Suppressor macrophage treated with lipopolysaccharide for 4 hours (primary cell): ENCODE results near the gene FBXO10.
"Not testable (repeated sequence)": the region's sequence is repeated elsewhere in the genome, so short reads cannot be mapped to it uniquely, and the experiment has no call there.

ENCODE experiments used
- DNase-seq: peaks from one replicate; pipeline ENCODE4 v3.0.0-alpha.2; 2020

Gene FBXO10

DNA sequence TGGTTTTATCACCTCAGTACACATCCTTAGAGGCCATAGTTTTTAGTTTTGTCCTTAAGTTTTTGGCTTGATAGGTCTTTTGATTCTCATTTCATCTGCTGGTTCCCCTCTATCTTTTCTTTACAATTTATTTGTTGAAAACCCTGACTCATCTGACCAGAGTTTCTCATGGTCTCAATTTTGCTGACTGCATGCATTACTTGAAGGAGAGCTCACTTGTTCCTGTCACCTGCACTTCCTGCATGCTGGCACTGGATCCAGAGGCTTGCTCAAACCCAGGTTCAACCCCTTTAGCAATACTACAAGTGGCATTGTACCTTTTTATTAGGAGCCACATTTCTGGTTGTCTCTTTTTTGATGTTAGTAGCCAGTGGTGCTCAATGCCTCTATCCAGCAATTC lies 26.7 kb downstream of the FBXO10 start:
- no peak for DNase-seq

DNA sequence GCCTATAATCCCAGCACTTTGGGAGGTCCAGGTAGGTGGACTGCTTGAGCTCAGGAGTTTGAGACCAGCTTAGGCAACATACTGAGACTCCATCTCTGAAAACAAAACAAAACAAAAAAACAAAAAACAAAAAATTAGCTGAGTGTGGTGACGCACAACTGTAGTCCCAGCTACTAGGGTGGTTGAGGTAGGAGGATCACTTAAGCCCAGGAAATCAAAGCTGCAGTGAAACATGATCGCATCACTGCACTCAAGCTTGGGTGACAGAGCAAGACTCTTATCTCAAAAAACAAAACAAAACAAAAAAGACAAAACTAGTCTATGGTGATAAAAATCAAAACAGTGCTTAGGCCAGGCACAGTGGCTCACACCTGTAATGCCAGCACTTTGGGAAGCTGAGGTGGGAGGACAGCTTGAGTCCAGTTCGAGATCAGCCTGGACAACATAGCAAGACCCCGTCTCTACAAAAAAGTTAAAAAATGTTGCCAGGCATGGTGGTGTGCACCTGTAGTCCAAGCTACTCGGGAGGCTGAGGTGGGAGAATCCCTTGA lies 28.8 kb downstream of the FBXO10 start:
- no peak for DNase-seq

DNA sequence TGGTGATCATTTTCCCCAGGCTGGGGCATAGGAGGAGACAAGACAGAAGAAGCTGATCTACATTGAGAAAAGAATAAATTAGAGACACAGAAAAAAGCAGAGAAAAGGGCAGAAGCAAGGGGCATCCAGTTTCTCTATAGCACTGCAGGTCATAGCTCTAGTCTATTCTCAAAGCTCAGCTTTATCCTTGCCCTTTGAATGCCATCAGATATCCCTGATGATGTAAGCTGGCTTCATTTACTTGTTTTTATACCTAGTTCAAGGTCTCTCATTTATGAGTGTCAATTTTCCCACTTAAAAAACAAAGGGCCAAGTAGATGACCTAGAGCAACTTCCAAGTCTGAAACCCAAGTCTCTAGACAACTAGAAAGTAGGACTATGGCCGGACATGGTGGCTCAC lies 32.7 kb downstream of the FBXO10 start:
- no peak for DNase-seq

DNA sequence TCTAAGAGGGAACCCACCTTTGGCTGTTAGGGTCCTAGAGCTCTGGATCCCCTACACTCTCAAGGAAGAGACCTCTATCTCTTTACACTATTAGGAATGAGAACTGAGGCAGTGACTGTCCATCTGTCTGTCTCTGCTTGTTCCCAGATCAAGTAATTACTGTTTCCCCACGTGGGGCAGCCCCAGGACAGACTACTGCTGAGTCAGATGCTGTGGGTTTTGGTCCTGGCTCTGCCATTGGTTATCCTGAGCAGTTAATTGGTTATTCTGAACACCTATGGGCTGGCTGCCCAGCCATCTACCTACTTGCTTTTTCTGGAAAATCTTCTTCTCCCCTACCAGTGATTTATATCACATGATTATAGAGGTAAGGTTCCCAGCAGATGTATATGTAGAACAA lies 33.3 kb downstream of the FBXO10 start:
- DNase-seq = no peak

DNA sequence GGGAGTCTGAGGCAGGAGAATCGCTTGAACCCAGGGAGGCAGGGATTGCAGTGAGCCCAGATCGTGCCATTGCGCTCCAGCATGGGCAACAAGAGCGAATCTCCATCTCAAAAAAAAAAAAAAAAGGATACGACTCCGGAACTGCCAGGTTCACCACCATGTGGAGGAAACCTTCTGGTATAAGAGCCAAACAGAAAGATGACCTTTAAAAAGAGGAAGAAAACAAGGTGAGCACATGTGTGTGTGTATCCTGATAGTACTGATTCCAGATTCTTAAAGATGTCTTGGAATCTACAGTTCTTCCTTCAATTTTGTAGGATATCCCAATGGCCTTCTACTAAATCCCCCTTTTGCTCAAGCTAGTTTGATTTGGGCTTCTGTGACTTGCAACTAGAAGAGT lies 33.7 kb downstream of the FBXO10 start:
- no peak for DNase-seq

DNA sequence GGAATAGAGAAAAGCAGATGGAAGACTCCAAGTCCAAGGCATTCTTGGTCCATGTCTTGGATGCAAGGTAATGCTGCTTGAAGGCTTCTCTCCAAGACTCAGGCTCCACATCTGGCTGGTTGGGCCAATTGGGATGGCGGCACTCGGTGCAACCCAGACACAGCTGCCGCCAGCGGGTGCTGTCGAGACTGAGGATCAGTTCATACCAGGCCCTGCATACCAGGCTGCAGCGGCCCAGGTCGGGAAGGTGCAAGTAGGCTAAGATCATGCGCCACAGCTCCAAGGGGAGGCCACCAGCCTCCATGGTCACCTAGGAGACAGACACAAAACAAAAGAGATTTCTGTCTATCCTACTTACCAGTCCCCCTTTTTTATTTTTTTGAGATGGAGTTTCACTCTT lies 34.7 kb downstream of the FBXO10 start:
- no peak for DNase-seq

DNA sequence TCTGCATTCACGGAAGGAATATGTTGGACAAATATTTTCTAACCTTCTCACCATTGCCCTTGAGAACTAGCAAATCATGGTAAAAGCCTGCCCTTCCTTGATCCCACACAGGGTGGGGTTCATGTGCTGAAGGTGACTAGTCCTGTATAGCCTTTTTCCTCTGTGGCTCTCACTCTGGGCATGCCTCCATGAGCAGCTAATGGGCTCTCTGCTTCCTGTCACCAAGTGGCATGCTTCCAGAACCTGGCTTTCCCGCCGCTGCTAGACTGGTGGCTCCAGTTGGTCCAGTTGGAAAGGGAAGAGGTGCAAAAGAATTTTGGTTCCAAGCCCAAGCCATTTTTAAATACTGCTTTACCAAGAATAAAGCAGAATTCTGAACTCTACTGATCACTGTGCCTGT lies 35.5 kb downstream of the FBXO10 start:
- no peak for DNase-seq

DNA sequence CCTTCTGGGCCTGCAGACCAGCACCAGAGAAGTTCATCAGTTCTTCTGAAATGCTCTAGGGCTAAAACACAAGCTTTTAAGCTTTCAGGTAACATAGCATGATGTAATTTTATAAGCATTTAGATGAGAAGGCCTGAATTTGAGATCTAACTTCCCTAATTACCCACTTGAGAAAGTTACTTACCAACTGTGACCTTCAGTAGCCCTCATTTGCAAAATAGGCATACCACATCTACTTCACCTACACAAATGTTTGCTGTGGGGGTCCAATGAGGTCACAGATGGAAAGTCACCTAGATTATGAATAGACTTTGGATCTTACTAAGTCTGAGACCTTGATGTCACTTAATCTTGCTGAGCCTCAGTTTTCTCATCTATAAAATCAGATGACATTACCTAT lies 36.5 kb downstream of the FBXO10 start:
- DNase-seq = no peak

DNA sequence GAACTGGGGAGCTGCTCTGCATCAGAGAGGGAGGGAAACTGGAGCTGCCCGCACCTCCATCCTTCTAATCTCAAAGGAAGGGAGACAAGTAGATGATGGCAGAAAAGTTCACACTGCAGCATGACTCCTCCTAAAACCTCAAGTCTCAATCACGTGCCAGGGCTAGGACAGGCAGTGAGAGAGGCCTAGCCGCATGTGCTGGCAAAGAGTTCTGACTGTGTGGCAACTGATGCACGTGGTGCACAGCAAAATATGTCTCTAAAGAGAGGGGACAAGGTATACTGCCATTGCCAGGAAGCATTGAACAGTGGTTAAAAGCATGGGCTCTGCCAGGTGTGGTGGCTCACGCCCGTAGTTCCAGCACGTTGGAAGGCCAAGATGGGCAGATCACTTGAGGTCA lies 38.1 kb downstream of the FBXO10 start:
- no peak for DNase-seq

DNA sequence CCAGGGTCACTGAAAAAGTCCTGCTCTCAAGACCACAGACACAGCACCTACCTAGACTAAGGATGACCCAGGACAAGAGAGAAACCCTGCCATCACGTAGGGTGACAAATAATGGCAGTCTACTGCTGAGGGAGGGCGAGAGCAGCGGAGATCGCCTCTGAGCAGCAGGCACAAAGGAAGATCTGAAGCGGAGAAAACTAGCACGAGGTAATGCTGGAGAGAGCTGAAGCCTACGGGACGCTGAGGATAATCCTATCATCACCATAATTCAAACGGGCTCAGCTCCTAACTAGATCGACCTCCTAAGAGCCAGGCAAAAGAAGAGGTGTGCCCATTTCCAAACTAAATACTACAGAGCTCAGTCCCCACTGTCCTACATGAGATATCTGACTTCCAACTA lies 41.3 kb downstream of the FBXO10 start:
- no peak for DNase-seq

DNA sequence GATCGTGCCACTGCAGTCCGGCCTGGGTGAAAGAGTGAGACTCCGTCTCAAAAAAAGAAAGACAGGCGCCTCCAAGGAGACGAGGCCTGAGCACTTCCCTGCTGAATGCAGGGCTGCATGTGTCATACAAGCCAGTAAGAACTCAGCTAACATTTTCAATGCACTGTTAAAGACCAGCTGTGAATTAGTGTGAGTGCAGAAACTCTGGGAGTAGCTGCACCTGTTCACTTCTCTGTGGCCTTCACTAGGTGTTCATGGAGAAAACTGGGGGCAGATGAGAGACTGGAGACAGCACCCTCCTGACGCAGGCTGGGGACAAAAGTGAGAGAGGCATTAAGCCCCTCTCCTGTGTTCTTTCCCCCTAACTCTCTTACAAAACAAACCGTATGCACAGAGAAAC lies 41.8 kb downstream of the FBXO10 start:
- no peak for DNase-seq

DNA sequence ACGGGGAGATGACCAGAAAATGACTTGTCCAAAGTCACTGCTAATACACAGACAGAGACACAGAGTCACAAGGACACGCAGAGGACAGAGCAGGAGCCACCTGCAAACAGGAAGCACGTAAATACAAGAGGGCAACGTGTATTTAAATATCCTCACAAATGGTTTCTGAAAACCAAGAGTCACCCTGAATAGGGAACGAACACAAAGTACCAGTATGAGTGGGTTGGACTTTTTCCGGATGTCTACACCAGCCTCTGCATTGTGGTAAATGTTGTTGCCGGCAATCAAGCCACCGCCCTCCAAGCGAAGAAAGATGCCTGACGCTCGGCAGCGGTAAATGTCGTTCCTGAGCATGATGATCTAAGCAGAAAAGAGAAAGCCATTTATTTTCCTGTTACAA lies 44.5 kb downstream of the FBXO10 start:
- peak; percentile 12 for DNase-seq

DNA sequence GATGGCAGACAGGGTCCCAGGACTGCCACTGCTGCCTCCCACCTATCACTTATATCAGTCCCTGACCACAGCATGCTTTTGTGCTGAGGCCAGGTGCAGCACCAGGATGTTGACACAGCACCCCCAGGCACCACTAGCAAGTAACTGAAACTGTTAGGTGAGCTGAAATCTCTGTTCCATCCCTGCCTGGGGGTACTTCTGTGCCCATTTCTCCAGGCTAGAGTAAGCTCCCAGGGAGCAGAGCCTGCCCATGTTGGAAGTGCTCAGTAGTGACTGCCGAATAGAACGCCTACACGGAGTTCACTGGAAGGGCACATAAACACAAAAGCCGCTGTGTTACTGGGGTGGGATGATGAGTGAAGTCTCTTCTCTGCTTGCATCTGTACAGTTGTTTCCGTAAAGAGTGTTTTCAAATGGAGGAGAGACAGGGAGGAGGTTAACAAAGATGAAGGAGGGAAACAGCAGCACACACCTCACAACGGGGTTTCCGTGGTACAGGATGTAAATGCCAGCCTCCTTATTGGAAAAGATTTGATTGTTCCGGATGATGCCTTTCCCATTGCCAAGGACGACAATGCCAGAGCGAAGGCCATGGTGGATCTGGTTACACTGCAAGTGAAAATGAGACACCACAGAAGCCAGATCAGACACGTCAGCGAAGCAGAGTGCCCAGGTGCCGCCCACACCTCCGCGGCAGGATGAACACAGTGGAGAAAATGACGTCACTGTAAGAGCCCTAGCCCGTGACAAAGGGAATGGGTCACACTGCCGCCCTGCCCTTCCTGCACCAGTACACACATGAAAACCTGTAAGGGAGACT lies 47.3 kb downstream of the FBXO10 start:
- no peak for DNase-seq

DNA sequence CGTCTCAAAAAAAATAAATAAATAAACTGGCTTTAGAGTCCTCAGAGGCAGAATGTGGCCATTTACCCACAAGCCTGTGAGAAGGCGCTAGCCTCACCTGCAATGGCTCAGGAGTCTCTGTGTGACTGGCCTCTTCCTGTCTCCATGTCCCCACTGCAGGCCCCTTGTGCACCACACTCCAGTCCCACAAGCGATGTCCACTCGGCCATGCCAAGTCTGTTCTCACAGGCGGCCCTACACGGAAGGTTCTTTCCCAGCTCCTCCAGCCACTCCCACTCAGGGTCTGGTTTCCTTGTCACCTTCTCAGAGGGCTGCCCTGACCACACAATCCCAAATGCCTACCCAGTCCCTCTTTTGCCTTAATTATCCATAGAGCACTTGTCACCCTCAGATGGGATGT lies 52.3 kb downstream of the FBXO10 start:
- DNase-seq = no peak

DNA sequence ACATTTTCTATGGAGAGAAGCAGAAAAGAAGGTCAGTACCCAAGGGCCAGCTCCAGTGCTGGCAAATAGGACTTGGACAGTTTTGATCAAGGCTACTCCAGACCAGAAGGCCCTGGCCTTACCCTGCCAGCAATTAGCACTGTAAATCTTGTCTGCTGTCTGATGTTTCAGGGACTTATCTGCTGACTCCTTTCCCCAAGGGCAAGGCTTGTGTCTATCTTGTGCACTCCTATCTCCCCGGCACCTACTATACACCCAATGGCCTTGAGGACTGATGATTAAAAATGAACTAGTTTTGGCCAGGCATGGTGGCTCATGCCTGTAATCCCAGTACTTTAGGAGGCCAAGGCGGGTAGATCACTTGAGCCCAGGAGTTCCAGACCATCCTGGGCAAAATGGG lies 53.2 kb downstream of the FBXO10 start:
- DNase-seq = no peak

DNA sequence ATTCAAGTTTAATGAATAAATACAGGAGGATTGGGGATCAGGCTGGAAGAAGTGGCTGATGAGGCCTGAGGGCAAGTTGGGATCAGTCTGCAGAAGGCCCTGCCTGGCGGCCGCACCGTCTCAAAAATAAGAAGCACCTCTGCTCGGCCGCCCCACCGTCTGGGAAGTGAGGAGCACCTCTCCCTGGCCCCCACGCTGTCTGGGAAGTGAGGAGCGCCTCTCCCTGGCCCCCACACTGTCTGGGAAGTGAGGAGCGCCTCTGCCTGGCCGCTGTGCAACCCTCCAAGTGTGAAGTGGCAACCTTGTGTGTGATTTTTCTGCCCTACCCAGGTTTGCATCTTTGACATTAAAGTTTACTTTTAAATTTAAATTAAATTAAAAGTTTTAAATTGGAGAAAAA lies 55.1 kb downstream of the FBXO10 start:
- DNase-seq = no peak

DNA sequence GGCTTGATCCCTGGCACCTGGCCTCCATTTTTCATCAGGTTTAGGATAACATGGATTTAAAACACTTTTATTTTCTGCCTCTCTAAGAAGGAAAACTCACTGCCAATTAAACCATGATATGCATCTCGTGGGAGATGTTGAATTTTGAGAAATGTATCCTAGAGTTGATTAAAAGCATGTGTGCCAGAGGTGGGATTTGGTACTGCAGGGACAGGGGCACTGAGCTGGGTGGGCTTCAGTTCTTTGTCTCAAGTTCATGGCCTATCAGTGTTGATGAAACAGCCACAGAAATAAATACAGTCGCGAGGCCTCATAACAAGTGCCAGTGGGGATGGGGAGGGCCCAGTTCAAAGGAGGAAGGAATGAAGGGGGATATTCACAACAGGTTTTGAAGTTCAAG lies 55.5 kb downstream of the FBXO10 start:
- DNase-seq = no peak

DNA sequence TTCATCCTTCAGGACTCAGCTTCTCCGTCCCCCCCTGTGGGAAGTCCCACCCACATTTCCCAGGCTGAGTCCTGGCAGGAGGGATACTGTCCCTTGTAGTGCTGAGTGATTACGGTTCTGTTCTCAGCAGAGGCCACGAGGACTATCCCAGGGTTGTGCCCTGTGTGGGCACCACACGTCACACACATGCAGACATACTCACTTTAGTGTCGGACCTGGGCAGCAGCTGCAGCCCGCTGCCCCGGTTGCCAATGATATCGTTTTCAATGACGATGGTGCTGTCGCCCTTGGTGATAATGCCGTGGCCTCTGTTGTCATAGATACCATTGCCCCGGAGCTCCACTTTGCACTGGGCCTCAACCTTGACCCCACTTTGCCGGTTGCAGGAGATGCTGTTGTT lies 58.3 kb downstream of the FBXO10 start:
- no peak for DNase-seq

DNA sequence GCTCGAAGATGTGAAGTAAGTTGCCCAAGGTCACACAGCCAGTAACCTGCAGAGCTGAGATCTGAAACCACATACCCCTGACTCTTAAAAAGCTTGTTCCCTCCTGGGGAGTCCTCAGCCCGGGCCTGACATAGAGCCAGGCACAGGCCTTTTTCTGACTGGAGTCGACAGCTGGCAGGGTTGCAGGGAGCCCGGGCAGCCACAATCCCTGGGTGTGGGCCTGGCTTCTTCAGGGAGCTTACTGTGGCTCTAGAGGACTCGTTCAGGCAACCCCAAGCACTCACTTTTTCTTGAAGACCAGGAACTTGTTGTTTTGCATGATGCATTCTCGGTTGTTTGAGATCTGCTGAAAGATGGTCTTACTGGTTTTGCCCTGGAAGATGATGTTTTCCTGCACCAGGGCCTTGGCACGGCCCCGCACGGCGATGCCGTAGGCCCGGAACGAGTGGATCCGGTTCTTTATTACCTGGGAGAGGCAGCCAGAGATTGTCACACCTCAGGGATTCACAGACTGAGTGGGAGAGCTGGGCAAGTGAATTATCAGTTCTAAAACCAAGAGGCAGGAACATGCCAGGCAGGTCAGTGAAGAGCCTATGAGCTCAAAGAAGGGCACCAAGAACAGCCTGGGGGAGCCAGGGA lies 60.4 kb downstream of the FBXO10 start:
- no peak for DNase-seq

DNA sequence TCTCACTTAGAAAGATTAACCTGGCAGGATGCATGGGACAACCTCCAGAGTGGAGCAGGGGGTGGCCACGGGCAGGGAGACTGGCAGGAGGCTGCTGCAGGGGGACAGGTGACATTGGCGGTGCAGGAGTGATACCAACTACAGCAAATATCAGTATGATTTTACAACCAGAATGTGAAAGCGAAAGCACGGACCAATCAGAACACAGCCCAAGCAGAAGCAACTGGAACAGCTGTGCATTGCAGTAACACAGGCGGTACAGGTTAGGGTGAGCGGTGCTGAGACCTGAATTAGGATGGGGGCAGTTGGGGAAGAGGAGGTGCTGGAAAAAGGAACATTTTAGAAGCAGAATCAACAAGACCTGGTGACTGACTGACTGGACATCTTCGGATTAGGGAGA lies 61.2 kb downstream of the FBXO10 start:
- no peak for DNase-seq

DNA sequence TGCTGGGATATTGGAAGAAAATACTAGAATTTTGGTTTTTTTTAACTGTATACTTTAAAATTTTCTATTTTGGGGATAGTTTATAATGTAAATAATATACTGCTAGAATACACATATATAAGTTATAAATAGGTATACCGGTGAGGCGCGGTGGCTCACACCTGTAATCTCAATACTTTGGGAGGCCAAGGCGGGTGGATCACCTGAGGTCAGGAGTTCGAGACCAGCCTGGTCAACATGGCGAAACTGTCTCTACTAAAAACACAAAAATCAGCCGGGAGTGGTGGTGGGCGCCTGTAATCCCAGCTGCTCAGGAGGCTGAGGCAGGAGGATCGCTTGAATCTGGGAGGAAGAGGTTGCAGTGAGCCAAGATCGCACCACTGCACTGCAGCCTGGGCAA lies 61.8 kb downstream of the FBXO10 start:
- not testable (repeated sequence) for DNase-seq

DNA sequence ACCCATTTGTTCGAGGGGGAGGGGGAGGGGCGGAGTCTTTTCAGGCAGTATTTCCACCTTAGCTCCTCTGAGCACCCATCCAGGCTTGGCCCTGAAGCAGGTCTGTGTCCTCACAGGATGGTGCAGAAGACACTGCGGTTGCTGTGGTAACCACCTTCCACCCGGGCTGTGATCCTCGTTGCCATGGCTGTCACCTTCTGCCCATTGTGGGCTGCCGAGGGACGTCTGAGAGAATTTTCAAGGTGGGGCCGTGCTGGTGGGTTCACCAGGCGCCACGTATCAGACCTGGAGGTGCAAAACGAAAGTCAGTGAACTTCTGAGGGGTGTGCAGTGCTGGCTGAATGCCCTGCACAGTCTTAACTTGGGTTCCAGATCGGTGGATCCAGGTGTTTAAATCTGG lies 63.7 kb downstream of the FBXO10 start:
- DNase-seq = no peak

DNA sequence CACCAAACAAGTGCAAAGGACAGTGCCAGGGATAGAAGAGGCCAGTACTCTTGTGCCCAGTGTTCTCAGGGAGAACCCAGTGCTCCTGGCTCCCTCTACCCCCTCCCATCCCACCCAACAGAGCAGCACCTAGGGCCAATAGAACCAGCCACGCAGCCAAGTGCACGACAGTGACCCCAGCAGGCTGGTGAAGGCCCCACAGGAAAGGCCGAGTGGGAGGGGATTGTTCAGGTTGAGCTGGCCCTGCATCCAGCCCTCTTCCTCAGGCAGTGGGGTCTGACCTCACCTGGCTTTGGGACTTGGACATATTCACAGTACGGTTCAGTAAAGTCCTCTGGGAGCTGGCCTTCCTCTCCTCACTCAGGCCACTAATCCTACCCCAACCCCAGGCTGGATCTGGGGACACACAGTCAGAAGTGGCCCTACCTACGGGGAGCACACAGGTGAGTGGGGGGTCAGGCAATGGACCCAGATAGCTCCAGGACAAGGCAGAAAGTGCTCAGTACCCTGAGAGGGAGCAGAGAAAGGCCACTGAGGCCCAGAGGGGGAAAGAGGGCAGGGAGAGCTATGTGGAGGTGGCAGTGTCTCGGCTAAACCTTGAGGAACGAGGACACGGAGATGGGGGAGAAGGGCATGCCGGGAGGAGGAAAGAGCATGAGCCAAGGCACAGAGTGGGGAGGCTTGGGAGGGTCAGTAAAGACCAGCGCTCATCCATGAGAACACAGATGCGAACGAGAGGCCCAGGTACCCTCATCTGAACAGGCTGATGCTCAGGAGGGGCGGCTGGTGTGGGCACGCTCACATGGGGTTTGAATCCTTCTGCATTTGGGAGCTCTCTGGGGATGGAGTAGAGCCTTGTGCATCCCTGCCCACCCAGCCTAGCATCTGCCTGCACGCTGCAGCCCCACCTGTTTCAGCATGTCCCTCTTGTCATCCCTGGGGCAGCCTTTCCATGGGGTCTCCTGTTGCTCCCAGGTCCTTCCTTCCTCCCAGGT lies 64.9 kb downstream of the FBXO10 start:
- no peak for DNase-seq
